HEK293 (cell line): Measurements from ENCODE around the gene PERM1.

Source experiments
- CTCF ChIA-PET: fragments of 350-600 bp; formaldehyde crosslinking; extraction: SDS; loops from one replicate; lab custom pipeline; 2021; ENCODE audit warnings: antibody characterized with exemption; lab: Yijun Ruan, JAX
- POLR2A ChIA-PET: fragments of 300-600 bp; formaldehyde crosslinking; extraction: SDS; loops from one replicate; lab custom pipeline; 2020; ENCODE audit warnings: antibody characterized with exemption, inconsistent platforms; lab: Yijun Ruan, JAX
- H3K27ac ChIP-seq: fragments of 200-500 bp; sonication (Bioruptor generic); 2 replicates; pipeline ENCODE4 v1.5.1; 2014; ENCODE audit warnings: low read depth, low read length, control low read depth, inconsistent platforms; ENCODE audit errors: extremely low read depth
- H3K36me3 ChIP-seq, 2 experiments: fragments of 200-500 bp in 1 of 2; sonication (Bioruptor generic) in 1 of 2; 1 replicate in 1 of 2; 2 replicates in 1 of 2; pipeline ENCODE4 v1.5.1; 2014 to 2017; ENCODE audit warnings: inconsistent platforms in 2 of 2, low read length in 2 of 2; ENCODE audit not compliant: control insufficient read depth in 2 of 2, insufficient read depth in 1 of 2
- H3K4me1 ChIP-seq: fragments of 200-500 bp; sonication (Bioruptor generic); 2 replicates; pipeline ENCODE4 v1.5.1; 2014; ENCODE audit warnings: mild to moderate bottlenecking, low read length, inconsistent platforms; ENCODE audit not compliant: control insufficient read depth, insufficient read depth
- H3K4me3 ChIP-seq: 2 replicates; pipeline ENCODE4 v1.5.1; 2011; ENCODE audit warnings: low read depth, mild to moderate bottlenecking, control low read depth, low read length, moderate library complexity
- H3K9me3 ChIP-seq: fragments of 200-500 bp; sonication (Bioruptor generic); 2 replicates; pipeline ENCODE4 v1.5.1; 2014; ENCODE audit warnings: low read depth, low read length, inconsistent platforms; ENCODE audit not compliant: control insufficient read depth, insufficient read depth
- EGR2 ChIP-seq: fragments of 450-650 bp; formaldehyde crosslinking; IDR thresholded peaks from 2 replicates; pipeline ENCODE4 v1.5.1; 2016; ENCODE audit warnings: low read depth, missing biosample characterization, missing genetic modification characterization
- GLI4 ChIP-seq: fragments of 450-650 bp; formaldehyde crosslinking; IDR thresholded peaks from 2 replicates; pipeline ENCODE4 v1.5.1; 2016; ENCODE audit warnings: missing biosample characterization, missing genetic modification characterization
- HOXD13 ChIP-seq: sonication (generic); formaldehyde crosslinking; IDR thresholded peaks from 2 replicates; pipeline ENCODE4 v1.8.0; 2022; ENCODE audit warnings: missing genetic modification reagents, borderline replicate concordance
- PRDM1 ChIP-seq: fragments of 450-650 bp; formaldehyde crosslinking; IDR thresholded peaks from 2 replicates; pipeline ENCODE4; 2016; ENCODE audit warnings: missing biosample characterization, missing genetic modification characterization
- PRDM10 ChIP-seq: fragments of 450-650 bp; formaldehyde crosslinking; IDR thresholded peaks from 2 replicates; pipeline ENCODE4 v1.5.1; 2016; ENCODE audit warnings: missing biosample characterization, missing genetic modification characterization
- SALL2 ChIP-seq: fragments of 450-650 bp; formaldehyde crosslinking; IDR thresholded peaks from 2 replicates; pipeline ENCODE4 v1.5.0; 2017; ENCODE audit warnings: missing biosample characterization, mild to moderate bottlenecking, missing genetic modification characterization, borderline replicate concordance
- ZBTB17 ChIP-seq: fragments of 450-650 bp; formaldehyde crosslinking; IDR thresholded peaks from 2 replicates; pipeline ENCODE4 v1.5.1; 2016; ENCODE audit warnings: missing biosample characterization, missing genetic modification characterization
- ZBTB21 ChIP-seq: fragments of 450-650 bp; formaldehyde crosslinking; IDR thresholded peaks from 2 replicates; pipeline ENCODE4 v1.5.1; 2017; ENCODE audit warnings: missing biosample characterization, missing genetic modification characterization
- ZBTB44 ChIP-seq: fragments of 450-650 bp; IDR thresholded peaks from 2 replicates; pipeline ENCODE4 v1.5.1; 2018; ENCODE audit warnings: missing biosample characterization, mild to moderate bottlenecking, missing genetic modification characterization
- ZFP37 ChIP-seq: fragments of 450-650 bp; formaldehyde crosslinking; IDR thresholded peaks from 2 replicates; pipeline ENCODE4 v1.5.1; 2016; ENCODE audit warnings: missing biosample characterization, missing genetic modification characterization
- ZFP69B ChIP-seq: fragments of 450-650 bp; formaldehyde crosslinking; IDR thresholded peaks from 2 replicates; pipeline ENCODE4 v1.5.1; 2016; ENCODE audit warnings: missing biosample characterization, missing genetic modification characterization
- ZNF112 ChIP-seq: fragments of 450-650 bp; formaldehyde crosslinking; IDR thresholded peaks from 2 replicates; pipeline ENCODE4 v1.5.0; 2017; ENCODE audit warnings: missing biosample characterization, missing genetic modification characterization
- ZNF146 ChIP-seq: fragments of 450-650 bp; formaldehyde crosslinking; IDR thresholded peaks from 2 replicates; pipeline ENCODE4 v1.5.1; 2016; ENCODE audit warnings: missing biosample characterization, missing genetic modification characterization
- ZNF19 ChIP-seq: fragments of 450-650 bp; formaldehyde crosslinking; IDR thresholded peaks from 2 replicates; pipeline ENCODE4; 2016; ENCODE audit warnings: missing biosample characterization, missing genetic modification characterization, low read depth
- ZNF266 ChIP-seq: fragments of 450-650 bp; formaldehyde crosslinking; IDR thresholded peaks from 2 replicates; pipeline ENCODE4 v1.5.1; 2016; ENCODE audit warnings: missing biosample characterization, missing genetic modification characterization, low read depth
- ZNF426 ChIP-seq: fragments of 450-650 bp; formaldehyde crosslinking; IDR thresholded peaks from 2 replicates; pipeline ENCODE4 v1.5.1; 2017; ENCODE audit warnings: missing biosample characterization, missing genetic modification characterization, mild to moderate bottlenecking, inconsistent platforms, moderate library complexity
- ZNF529 ChIP-seq: fragments of 450-650 bp; formaldehyde crosslinking; IDR thresholded peaks from 2 replicates; pipeline ENCODE4 v1.5.1; 2017; ENCODE audit warnings: missing genetic modification characterization, missing biosample characterization; ENCODE audit not compliant: insufficient replicate concordance
- ZNF555 ChIP-seq: fragments of 450-650 bp; formaldehyde crosslinking; conservative IDR thresholded peaks from 2 replicates; pipeline ENCODE4 v1.5.1; 2017; ENCODE audit warnings: missing biosample characterization, mild to moderate bottlenecking, missing genetic modification characterization, inconsistent platforms
- ZNF677 ChIP-seq: fragments of 450-650 bp; IDR thresholded peaks from 2 replicates; pipeline ENCODE4 v1.5.0; 2018; ENCODE audit warnings: missing biosample characterization, mild to moderate bottlenecking, missing genetic modification characterization, moderate library complexity
- ZNF704 ChIP-seq: fragments of 450-650 bp; formaldehyde crosslinking; IDR thresholded peaks from 2 replicates; pipeline ENCODE4 v1.5.1; 2016; ENCODE audit warnings: missing biosample characterization, missing genetic modification characterization
- ZNF76 ChIP-seq: fragments of 450-650 bp; formaldehyde crosslinking; IDR thresholded peaks from 2 replicates; pipeline ENCODE4; 2016; ENCODE audit warnings: low read depth, missing biosample characterization, missing genetic modification characterization, borderline replicate concordance
- TF ChIP-seq, protein P1 (sequence below): fragments of 450-650 bp; formaldehyde crosslinking; IDR thresholded peaks from 2 replicates; pipeline ENCODE4 v1.5.1; 2016; ENCODE audit warnings: missing biosample characterization, missing genetic modification characterization

PERM1 gene

DNA sequence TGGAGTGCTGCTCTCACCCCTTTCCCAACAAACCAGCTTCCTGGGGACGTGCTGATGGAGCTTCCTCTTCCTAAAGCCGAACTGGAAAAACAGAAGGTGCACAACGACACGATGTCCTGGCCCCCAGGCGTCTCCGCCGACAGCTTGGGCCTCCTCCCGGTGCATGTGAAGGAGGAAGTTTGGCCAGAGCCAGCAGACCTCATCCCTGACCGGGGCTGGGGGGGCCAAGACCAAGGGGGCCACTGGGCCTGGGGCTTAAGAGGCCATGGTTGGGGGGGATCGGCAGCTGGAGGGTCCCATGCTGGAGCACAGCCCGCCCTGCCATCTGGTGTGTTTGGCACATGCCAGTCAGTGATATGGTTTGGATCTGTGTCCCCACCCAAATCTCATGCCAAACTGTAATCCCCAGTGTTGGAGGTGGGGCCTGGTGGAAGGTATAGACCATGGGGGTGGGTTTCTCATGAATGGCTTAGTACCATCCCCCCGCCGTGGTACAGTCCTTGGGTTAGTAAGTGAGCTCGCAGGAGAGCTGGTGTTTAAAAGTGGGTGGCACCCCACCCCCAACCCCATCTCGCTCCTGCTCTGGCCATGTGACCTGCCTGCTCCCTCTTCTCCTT, 11.6 kb upstream of the PERM1 start:
- peaks cover 0 to 21% of the 10 kb centered on the region in 2 experiments; a peak in 1 of 3 replicates for H3K36me3 ChIP-seq
- H3K4me1 ChIP-seq = 0 out of 2 replicates have a peak, but pooled peaks cover 3% of the 10 kb centered on the region
- H3K4me3 ChIP-seq = no peak overlapping the region
- POLR2A ChIA-PET = interaction anchor here (0.8 to 2.2 kb wide), 2 partner anchors 11 to 18 kb away, joined by 5 to 11 read pairs; partner anchors contain the start of gene PERM1
- H3K27ac ChIP-seq = no peak overlapping the region
- no peak for TF ChIP-seq ZNF704 (tag by site-specific recombination)
- TF ChIP-seq ZNF555 = no peak
- TF ChIP-seq SALL2 (tag by site-specific recombination) = no peak
- TF ChIP-seq ZNF266 (tag by site-specific recombination) = no peak
- no peak for TF ChIP-seq ZBTB21 (tag by site-specific recombination)
- peak; percentile 58 for TF ChIP-seq PRDM10
- TF ChIP-seq EGR2 (tag by site-specific recombination) = 0 out of 2 replicates have a peak, but pooled peaks have one; percentile 5
- CTCF ChIA-PET = interaction anchor here (0.8 to 4.3 kb wide), 3 partner anchors 10 to 66 kb away, joined by 3 to 39 read pairs (median 3); no protein-coding TSS in a partner anchor
- no peaks in the 10 kb centered on the region for H3K9me3 ChIP-seq

DNA sequence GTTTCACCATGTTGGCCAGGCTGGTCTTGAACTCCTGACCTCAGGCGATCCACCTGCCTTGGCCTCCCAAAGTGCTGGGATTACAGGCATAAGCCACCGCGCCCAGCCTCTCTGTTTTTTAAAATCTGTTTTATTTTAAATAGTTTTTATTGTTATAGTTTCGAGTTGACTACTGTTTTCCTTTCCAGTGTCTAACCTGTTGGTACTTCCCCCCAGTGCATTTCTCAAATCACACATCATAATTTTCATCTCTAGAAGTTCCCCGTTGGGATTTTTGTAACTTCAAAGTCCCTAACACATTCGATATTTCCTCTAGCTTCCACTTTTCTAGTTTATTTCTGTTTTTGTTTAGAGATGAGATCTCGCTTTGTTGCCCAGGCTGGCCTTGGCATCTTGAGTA, 10.5 kb upstream of the PERM1 start:
- no peak overlapping the region for H3K27ac ChIP-seq
- H3K9me3 ChIP-seq = no peaks in the 10 kb centered on the region
- CTCF ChIA-PET = interaction anchor here (1.1 to 4.3 kb wide), 2 partner anchors 8 to 67 kb away, joined by 3 to 39 read pairs; no protein-coding TSS in a partner anchor
- peaks cover 0 to 10% of the 10 kb centered on the region in 2 experiments; a peak in 1 of 3 replicates for H3K36me3 ChIP-seq
- H3K4me3 ChIP-seq = no peak overlapping the region
- H3K4me1 ChIP-seq = 0 out of 2 replicates have a peak, but pooled peaks cover under 1% of the 10 kb centered on the region
- TF ChIP-seq ZNF112 (tag by site-specific recombination) (no peak), ZNF529 (tag by site-specific recombination) (no peak), ZNF146 (tag by site-specific recombination) (no peak), ZBTB21 (tag by site-specific recombination) (no peak), HOXD13 (CRISPR knock-in tag) (no peak), ZFP69B (no peak), ZNF426 (no peak), ZNF677 (tag by site-specific recombination) (no peak), ZBTB17 (tag by site-specific recombination) (no peak), ZFP37 (no peak), GLI4 (tag by site-specific recombination) (no peak), ZNF19 (tag by site-specific recombination) (no peak), ZNF76 (tag by site-specific recombination) (no peak), ZBTB44 (tag by site-specific recombination) (no peak), PRDM1 (tag by site-specific recombination) (no peak)
- TF ChIP-seq, protein P1, sequence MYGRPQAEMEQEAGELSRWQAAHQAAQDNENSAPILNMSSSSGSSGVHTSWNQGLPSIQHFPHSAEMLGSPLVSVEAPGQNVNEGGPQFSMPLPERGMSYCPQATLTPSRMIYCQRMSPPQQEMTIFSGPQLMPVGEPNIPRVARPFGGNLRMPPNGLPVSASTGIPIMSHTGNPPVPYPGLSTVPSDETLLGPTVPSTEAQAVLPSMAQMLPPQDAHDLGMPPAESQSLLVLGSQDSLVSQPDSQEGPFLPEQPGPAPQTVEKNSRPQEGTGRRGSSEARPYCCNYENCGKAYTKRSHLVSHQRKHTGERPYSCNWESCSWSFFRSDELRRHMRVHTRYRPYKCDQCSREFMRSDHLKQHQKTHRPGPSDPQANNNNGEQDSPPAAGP (tag by site-specific recombination) = no peak
- POLR2A ChIA-PET = no interaction called here
